ENCODE measurements around the gene LHFPL6. TPM values are rescaled to one million over a fixed set of nuclear protein-coding genes. Genes with fewer than 3 reads are reported as not detected.

LHFPL6 gene
- total RNA-seq, 1 donor from 2014 or later, result 31.4 TPM

DNA sequence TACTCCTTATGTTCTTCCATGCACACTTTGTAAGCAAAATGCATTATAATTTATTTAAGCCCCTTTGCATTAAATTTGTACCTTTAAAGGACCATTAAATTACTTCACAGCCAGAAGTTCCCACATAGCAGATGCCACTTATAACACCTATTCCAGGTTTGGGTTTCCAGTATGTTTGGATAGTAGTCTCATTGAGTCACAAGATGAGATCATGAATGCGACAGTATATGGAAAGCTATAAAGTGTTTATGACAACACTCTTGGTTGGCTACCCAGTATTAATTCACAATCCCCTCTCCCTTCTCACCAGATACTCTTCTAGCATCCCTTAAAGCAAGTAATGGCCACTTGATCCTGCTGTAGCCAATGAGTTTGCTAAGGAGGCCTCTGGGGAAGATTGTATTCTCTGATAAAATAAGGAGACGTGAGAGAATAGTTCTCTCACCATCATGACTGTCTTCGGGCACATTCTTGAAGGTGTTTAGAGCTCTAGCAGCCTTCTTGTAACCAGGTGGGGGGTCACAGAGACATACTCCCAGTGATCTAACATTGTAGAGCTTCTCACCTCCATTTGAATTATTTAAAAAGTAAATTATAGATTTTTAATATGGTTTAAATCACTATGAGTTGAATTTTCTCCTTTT is 2.8 kb upstream of the LHFPL6 start:
- H3K9me3 ChIP-seq (ENCODE audit: insufficient read depth, low read depth, low read length), result no peaks in the 10 kb centered on the region
- H3K4me3 Mint-ChIP-seq (ENCODE audit: unreplicated experiment), result no peak overlapping the region
- H3K9me3 Mint-ChIP-seq (ENCODE audit: unreplicated experiment), result no peaks in the 10 kb centered on the region

DNA sequence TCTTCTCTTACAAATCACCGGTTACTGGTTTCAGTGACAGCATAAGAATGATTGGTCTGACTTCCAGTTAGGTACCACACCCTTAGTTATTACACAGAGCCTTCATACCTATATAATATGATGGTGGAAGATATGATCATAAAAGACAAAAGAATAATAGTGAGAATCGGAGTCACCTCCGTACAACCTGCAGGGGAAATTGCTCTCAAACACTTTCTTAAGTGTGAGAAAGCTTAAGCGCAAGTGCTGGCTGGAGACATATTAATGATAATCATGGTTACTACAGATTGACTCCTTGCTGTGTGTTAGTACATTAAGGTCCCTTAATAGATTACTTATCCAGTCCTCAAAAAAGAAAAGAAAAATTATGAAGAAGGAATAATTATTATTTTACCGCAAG is 1.8 kb upstream of the LHFPL6 start:
- H3K9me3 Mint-ChIP-seq (ENCODE audit: unreplicated experiment), result no peaks in the 10 kb centered on the region

More for the DNA sequence above, 2.8 kb upstream of the LHFPL6 start:
- no peak overlapping the region for H3K9ac ChIP-seq (ENCODE audit: low read length)
- no peak overlapping the region for H3K27ac Mint-ChIP-seq (ENCODE audit: unreplicated experiment)
- no peak for FAIRE-seq
- peaks cover 15% of the 10 kb centered on the region for H3K79me2 ChIP-seq (ENCODE audit: insufficient read depth, low read length)
- no peaks in the 10 kb centered on the region for H4K20me1 ChIP-seq (ENCODE audit: insufficient read depth, low read length)
- DNase-seq (ENCODE audit: low read depth), result no peak
- peaks cover 2% of the 10 kb centered on the region for H3K27me3 Mint-ChIP-seq (ENCODE audit: low read depth, unreplicated experiment)
- H3K4me3 ChIP-seq (ENCODE audit: insufficient read depth, low read depth, low read length), result no peak overlapping the region
- H3K4me2 ChIP-seq (ENCODE audit: low read length), result no peak overlapping the region
- H3K4me1 ChIP-seq (ENCODE audit: insufficient read depth, low read length), result peaks cover 10% of the 10 kb centered on the region
- H3K27ac ChIP-seq (ENCODE audit: low read depth, low read length), result no peak overlapping the region
- H3K4me1 Mint-ChIP-seq (ENCODE audit: low read depth, unreplicated experiment), result peaks cover 10% of the 10 kb centered on the region
- no peaks in the 10 kb centered on the region for H3K36me3 Mint-ChIP-seq (ENCODE audit: low read depth, unreplicated experiment)
- TF ChIP-seq, protein P1, sequence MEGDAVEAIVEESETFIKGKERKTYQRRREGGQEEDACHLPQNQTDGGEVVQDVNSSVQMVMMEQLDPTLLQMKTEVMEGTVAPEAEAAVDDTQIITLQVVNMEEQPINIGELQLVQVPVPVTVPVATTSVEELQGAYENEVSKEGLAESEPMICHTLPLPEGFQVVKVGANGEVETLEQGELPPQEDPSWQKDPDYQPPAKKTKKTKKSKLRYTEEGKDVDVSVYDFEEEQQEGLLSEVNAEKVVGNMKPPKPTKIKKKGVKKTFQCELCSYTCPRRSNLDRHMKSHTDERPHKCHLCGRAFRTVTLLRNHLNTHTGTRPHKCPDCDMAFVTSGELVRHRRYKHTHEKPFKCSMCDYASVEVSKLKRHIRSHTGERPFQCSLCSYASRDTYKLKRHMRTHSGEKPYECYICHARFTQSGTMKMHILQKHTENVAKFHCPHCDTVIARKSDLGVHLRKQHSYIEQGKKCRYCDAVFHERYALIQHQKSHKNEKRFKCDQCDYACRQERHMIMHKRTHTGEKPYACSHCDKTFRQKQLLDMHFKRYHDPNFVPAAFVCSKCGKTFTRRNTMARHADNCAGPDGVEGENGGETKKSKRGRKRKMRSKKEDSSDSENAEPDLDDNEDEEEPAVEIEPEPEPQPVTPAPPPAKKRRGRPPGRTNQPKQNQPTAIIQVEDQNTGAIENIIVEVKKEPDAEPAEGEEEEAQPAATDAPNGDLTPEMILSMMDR (IDR thresholded peaks at IDR 0.05; ENCODE audit: insufficient read depth, low read depth, low read length), result no peak
- no peak for TF ChIP-seq EZH2 (IDR thresholded peaks at IDR 0.05; ENCODE audit: insufficient read depth, low read length)
- no peak overlapping the region for H2AFZ ChIP-seq (ENCODE audit: low read depth, low read length)
- no peaks in the 10 kb centered on the region for H3K27me3 ChIP-seq (ENCODE audit: insufficient read depth, low read length)
- no peaks in the 10 kb centered on the region for H3K36me3 ChIP-seq (ENCODE audit: insufficient read depth, low read length)

More for the DNA sequence above, 1.8 kb upstream of the LHFPL6 start:
- Mint-ChIP-seq H3K27me3 (ENCODE audit: low read depth, unreplicated experiment) (peaks cover 2% of the 10 kb centered on the region), H3K27ac (ENCODE audit: unreplicated experiment) (no peak overlapping the region), H3K4me3 (ENCODE audit: unreplicated experiment) (no peak overlapping the region), H3K4me1 (ENCODE audit: low read depth, unreplicated experiment) (peaks cover 20% of the 10 kb centered on the region), H3K36me3 (ENCODE audit: low read depth, unreplicated experiment) (peaks cover 1% of the 10 kb centered on the region)
- Histone ChIP-seq H3K27me3 (ENCODE audit: insufficient read depth, low read length) (no peaks in the 10 kb centered on the region), H3K9me3 (ENCODE audit: insufficient read depth, low read depth, low read length) (no peaks in the 10 kb centered on the region), H3K9ac (ENCODE audit: low read length) (no peak overlapping the region), H2AFZ (ENCODE audit: low read depth, low read length) (no peak overlapping the region), H3K36me3 (ENCODE audit: insufficient read depth, low read length) (no peaks in the 10 kb centered on the region), H3K79me2 (ENCODE audit: insufficient read depth, low read length) (peaks cover 20% of the 10 kb centered on the region), H3K4me2 (ENCODE audit: low read length) (no peak overlapping the region), H3K4me1 (ENCODE audit: insufficient read depth, low read length) (peaks cover 16% of the 10 kb centered on the region), H3K4me3 (ENCODE audit: insufficient read depth, low read depth, low read length) (no peak overlapping the region), H4K20me1 (ENCODE audit: insufficient read depth, low read length) (no peaks in the 10 kb centered on the region), H3K27ac (ENCODE audit: low read depth, low read length) (no peak overlapping the region)
- TF ChIP-seq, protein P1 (IDR thresholded peaks at IDR 0.05; ENCODE audit: insufficient read depth, low read depth, low read length), result no peak
- no peak for TF ChIP-seq EZH2 (IDR thresholded peaks at IDR 0.05; ENCODE audit: insufficient read depth, low read length)
- FAIRE-seq, result no peak
- no peak for DNase-seq (ENCODE audit: low read depth)

Data from astrocyte (in vitro differentiated cells and primary cell).